ENCODE results near the gene OCRL.

Gene OCRL

GRCh38 chrX:129540068-129540653 lies at the start of gene OCRL:
TSS of gene OCRL (plus strand) at chrX:129540259. CDS start at chrX:129540440, 181 bp downstream.
- DNase-seq (ENCODE audit: low read depth), result peak; percentile 66

DNA sequence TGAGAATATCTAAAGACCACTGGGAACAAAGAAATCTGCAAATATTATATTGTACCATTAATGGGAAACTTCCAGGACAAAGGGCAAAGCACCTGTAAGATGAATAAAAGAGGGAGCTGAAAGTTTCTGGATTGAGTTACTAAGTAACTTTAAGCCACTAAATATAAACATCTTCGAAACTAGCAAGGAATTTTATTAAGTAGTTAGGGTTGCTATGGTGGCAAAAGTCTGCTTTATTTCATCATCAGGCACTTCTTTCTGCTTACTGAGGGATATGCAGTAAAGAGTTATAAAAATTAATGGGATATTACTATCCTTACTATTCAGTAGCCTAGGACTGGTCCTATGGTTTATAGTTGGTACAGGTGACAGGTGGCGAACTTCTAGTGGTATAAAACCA lies 49.7 kb upstream of the OCRL start:
- no peak for DNase-seq (ENCODE audit: low read depth)

GRCh38 chrX:129493643-129494042 lies 46.4 kb upstream of the OCRL start:
- DNase-seq (ENCODE audit: low read depth), result peak; percentile 75

DNA sequence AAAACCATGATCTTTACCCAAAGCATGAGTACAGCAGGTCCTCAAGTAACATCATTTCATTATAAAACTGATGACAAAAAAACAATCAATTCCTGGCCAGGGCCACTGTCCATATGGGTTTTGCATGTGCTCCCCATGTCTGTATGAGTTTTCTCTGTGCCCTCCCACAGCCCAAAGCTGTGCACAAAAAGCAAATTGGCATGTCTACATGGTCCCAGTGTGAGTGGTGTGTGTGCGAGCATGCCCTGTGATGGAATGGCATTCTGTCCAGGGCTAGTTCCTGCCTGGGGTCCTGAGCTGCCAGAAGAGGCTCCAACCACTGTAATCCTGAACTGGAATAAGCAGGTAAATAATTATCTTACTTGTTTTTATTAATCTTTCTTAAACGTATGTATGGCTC lies 45.2 kb upstream of the OCRL start:
- DNase-seq (ENCODE audit: low read depth), result no peak

- DNase-seq (ENCODE audit: low read depth), result peak; percentile 59
These were observed 44.2 kb upstream of the OCRL start for GRCh38 chrX:129495900-129496299.

GRCh38 chrX:129496625-129497024 lies 43.4 kb upstream of the OCRL start:
- DNase-seq (ENCODE audit: low read depth), result peak; percentile 59

GRCh38 chrX:129497146-129497843 lies 42.8 kb upstream of the OCRL start:
- DNase-seq (ENCODE audit: low read depth), result no peak

- DNase-seq (ENCODE audit: low read depth), result no peak
These were observed 29.7 kb upstream of the OCRL start for GRCh38 chrX:129510331-129510730.

GRCh38 chrX:129511689-129512088 lies 28.4 kb upstream of the OCRL start:
- DNase-seq (ENCODE audit: low read depth), result no peak

GRCh38 chrX:129512409-129512808 lies 27.6 kb upstream of the OCRL start:
- DNase-seq (ENCODE audit: low read depth), result no peak

DNA sequence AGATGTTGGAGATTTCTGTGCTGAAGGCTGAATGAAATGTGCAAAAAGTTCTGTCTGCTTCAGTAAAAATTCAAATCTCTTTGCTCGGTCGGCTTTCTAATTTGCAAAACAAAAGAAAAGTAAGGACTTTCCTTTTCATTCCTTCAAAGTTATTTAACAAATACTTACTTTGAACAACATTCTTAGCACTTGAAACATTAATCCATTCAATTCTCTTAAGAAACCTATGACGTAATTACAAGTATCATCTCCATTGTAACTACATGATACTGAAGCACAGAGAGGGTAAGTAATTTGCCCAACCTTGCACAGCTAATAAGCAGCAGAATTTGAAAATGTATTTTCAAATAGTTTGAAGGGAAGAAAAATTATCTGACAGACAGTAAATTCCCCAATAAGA lies 23.7 kb upstream of the OCRL start:
- DNase-seq (ENCODE audit: low read depth), result no peak

- DNase-seq (ENCODE audit: low read depth), result no peak
These were observed 19.9 kb upstream of the OCRL start for GRCh38 chrX:129520151-129520550.

- peak; percentile 75 for DNase-seq (ENCODE audit: low read depth)
These were observed 17.6 kb upstream of the OCRL start for GRCh38 chrX:129522184-129523078.

GRCh38 chrX:129523079-129523911 lies 16.8 kb upstream of the OCRL start, which contains the start of gene SMARCA1:
TSS of gene SMARCA1 (minus strand) at chrX:129523490. CDS start at chrX:129523370, 120 bp downstream.
- DNase-seq (ENCODE audit: low read depth), result peak; percentile 66

- no peak for DNase-seq (ENCODE audit: low read depth)
These were observed 15.7 kb upstream of the OCRL start for GRCh38 chrX:129524250-129524850.

GRCh38 chrX:129525162-129525561 lies 14.9 kb upstream of the OCRL start:
- no peak for DNase-seq (ENCODE audit: low read depth)

- DNase-seq (ENCODE audit: low read depth), result no peak
These were observed 14.2 kb upstream of the OCRL start for GRCh38 chrX:129525896-129526295.

DNA sequence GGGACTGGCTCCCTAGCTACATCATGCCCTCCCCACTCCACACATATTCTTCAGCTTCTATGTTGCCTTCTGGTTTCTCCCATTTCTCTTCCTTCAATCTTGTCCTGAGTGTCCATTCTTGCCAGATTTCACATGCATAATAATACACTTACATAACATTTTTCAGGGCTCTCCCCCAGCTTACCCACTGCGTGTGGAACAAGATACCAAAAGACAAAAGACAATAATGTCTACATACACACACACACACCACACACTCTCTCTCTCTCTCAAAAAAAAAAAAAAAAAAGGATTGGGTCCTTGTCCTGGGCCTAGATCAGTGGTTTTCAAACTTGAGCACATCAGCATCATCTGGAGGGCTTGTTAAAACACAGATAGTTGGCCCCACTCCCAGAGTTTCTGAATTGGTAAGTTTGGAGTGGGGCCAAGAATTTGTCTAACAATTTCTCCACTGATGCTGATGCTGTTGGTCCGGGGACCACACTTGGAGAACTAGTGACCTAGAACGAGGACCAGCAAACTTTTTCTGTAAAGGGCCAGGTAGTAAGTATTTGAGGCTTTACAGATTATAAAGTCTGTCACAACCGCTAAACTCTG lies 10.3 kb upstream of the OCRL start:
- peak; percentile 53 for DNase-seq (ENCODE audit: low read depth)

DNA sequence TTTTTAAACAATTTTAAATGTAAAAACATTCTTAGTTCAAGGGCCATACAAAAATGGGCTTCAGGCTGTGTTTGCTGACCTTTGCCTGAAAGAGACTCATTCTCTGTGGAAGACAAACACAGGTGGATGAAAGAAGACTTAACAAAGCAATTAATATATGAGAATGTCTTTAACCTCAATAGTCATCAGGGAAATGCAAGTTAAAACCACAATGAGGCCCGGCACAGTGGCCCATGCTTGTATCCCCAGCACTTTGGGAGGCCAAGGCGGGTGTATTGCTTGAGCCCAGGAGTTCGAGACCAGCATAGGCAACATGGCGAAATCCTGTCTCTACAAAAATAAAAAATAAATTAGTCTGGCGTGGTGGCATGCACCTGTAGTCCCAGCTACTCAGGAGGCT lies 9.6 kb upstream of the OCRL start:
- no peak for DNase-seq (ENCODE audit: low read depth)

DNA sequence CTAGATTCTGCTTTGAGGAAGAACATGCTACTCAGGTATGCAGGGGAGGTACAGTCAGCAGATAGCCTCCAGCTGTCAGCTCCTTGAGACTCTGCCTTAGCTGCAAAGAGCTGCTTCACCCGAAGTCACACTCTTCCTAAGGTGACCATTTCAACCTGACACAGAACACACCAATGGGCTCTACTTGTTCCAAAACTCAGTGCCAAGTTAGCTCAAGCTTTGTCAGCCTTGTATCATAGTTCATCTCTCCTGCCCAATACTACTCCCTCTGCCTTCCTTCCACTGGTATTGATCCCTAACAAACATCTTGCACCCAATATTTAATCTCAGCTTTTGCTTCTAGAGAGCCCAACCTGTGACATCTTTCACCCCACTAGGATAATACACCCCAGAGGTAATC lies 8.9 kb upstream of the OCRL start:
- no peak for DNase-seq (ENCODE audit: low read depth)

All from EH (cell line).